22Rv1 (cell line): ENCODE results near the gene KCNV2.

Experiments used
- CTCF ChIP-seq: fragments of 450-650 bp; IDR thresholded peaks from 2 replicates; pipeline ENCODE4 v1.5.1; 2017; ENCODE audit warnings: mild to moderate bottlenecking
- ZFX ChIP-seq: fragments of 450-650 bp; IDR thresholded peaks from 2 replicates; pipeline ENCODE4 v1.6.1; 2017; ENCODE audit warnings: antibody characterized with exemption, borderline replicate concordance

DNA sequence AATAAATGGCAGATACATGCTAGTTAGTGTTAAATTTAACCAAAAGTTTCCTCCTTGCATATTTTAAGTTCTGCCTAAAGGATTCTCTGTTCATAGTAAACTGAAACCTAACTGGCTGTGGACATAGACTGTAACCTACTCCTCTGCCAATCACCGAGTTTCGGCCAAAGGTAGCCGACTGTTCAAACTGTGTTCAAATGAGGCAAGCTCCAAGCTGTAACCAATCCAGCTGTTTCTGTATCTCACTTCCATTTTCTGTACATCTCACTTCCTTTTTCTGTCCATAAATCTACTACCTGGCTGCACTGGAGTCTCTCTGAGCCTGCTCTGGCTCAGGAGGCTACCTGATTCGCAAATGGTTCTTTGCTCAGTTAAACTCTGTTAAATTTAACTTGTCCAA is 44.1 kb downstream of the KCNV2 start:
- TF ChIP-seq CTCF, result no peak
- no peak for TF ChIP-seq ZFX
